T-helper 17 cell (primary cell): Measurements from ENCODE around the gene GPR158. TPM values are rescaled to one million over a fixed set of nuclear protein-coding genes. Genes with fewer than 3 reads are reported as not detected.

ENCODE experiments used
- ATAC-seq: fragments of 150-1000 bp; cut with Tn5 transposase; 2 replicates; pipeline ENCODE4 v1.10.0; 2021; ENCODE audit warnings: mild to moderate bottlenecking, moderate library complexity
- DNase-seq, 3 donors: peaks; one replicate each; pipeline versions ENCODE4 v3.0.0 to v3.0.0-alpha.2; 2020 to 2021
- H3K9me3 ChIP-seq: one replicate; pipeline ENCODE4 v1.7.0; 2013; ENCODE audit warnings: low read length, mild to moderate bottlenecking; ENCODE audit not compliant: control insufficient read depth, poor library complexity, severe bottlenecking
- H3K27ac Mint-ChIP-seq: one replicate; pipeline ENCODE4 v1.8.0; 2022; ENCODE audit warnings: mild to moderate bottlenecking, moderate library complexity, mixed read lengths
- H3K27me3 Mint-ChIP-seq: one replicate; pipeline ENCODE4 v1.8.0; 2022; ENCODE audit warnings: mixed read lengths
- H3K36me3 Mint-ChIP-seq: one replicate; pipeline ENCODE4 v1.8.0; 2022; ENCODE audit warnings: low read depth, mixed read lengths
- H3K4me1 Mint-ChIP-seq: one replicate; pipeline ENCODE4 v1.8.0; 2022; ENCODE audit warnings: mild to moderate bottlenecking, mixed read lengths
- H3K4me3 Mint-ChIP-seq: one replicate; pipeline ENCODE4 v1.8.0; 2022; ENCODE audit warnings: mild to moderate bottlenecking, moderate library complexity, mixed read lengths
- total RNA-seq, 4 donors: library from RNA in 2 of 4; stranded (reverse) in 2 of 4; gene quantifications; one replicate each; pipeline ENCODE4 v1.2.3 and lab custom pipeline; 2022 to 2026

Gene GPR158
- total RNA-seq, 2 donors from 2014 or later: not detected

GRCh38 chr10:25564351-25564750 is 389.6 kb downstream of the GPR158 start:
- H3K27me3 Mint-ChIP-seq: no peaks in the 10 kb centered on the region
- DNase-seq: no peak
- H3K9me3 ChIP-seq: no peaks in the 10 kb centered on the region
- no peaks in the 10 kb centered on the region for H3K4me1 Mint-ChIP-seq
- H3K27ac Mint-ChIP-seq: no peak overlapping the region
- no peaks in the 10 kb centered on the region for H3K36me3 Mint-ChIP-seq
- no peak for ATAC-seq
- H3K4me3 Mint-ChIP-seq: no peak overlapping the region

DNA sequence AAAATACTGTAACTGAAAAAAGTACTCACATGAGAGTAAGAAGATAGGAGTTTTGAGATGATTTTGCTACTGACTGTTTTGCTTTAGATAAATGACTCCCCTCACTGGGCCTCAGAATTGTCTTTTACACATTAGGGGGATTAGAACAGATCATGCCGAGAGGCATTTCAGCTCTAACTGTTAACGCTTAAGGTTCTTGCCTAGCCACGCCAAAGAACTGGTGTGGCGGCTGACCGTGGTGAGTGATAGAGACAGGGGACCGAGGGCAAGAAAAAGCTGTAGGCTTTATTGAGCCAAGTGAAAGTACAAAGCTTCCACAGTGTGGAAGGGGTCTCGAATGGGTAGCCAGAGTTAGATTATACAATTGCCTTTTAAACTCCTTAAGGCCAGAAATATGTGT is 390.8 kb downstream of the GPR158 start:
- Mint-ChIP-seq H3K4me3 (no peak overlapping the region), H3K36me3 (no peaks in the 10 kb centered on the region), H3K27me3 (no peaks in the 10 kb centered on the region), H3K27ac (no peak overlapping the region), H3K4me1 (no peaks in the 10 kb centered on the region)
- DNase-seq (no peak), ATAC-seq (no peak)
- H3K9me3 ChIP-seq: no peaks in the 10 kb centered on the region

DNA sequence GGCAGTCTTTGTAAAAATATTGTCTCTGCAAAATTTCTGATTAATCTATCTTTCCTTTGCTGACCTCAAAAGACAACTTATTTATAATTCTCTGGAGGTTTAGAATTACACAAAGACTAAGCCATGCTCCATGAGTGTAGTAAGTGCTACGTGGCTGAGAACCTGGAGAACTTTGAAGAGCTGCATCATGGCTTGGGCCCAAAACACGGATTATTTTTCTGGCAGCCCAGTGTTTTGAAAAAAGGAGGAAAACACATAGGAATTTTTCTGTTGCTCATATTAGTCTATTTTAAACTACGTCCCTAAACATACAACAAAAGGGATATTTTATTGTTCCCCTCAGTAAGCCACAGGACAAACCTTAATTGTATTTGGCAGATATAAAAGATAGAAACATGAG is 398.5 kb downstream of the GPR158 start:
- H3K36me3 Mint-ChIP-seq: no peaks in the 10 kb centered on the region
- ATAC-seq: no peak
- no peaks in the 10 kb centered on the region for H3K9me3 ChIP-seq
- no peak overlapping the region for H3K4me3 Mint-ChIP-seq
- no peaks in the 10 kb centered on the region for H3K4me1 Mint-ChIP-seq
- no peak for DNase-seq
- no peak overlapping the region for H3K27ac Mint-ChIP-seq
- H3K27me3 Mint-ChIP-seq: no peaks in the 10 kb centered on the region

DNA sequence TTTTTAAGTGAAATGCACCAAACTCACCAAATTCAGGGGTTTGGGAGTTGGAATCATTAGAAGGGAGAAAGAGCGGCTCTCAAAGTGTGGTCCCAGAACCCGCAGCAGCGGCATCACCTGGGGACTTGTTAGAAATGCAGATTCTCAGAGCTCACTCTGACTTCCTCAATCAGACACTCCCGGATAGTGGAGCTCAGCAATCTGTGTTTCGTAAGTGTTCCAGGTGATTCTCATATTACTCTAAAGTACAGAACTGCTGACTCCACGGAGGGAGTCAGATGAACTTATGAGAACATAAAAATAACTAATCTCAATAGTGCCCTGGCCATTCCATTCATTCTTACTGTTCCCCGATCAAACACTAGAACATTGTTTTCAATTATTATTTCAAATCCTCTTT is 400.5 kb downstream of the GPR158 start:
- H3K9me3 ChIP-seq: no peaks in the 10 kb centered on the region
- Mint-ChIP-seq H3K27me3 (no peaks in the 10 kb centered on the region), H3K4me1 (no peaks in the 10 kb centered on the region), H3K4me3 (no peak overlapping the region), H3K36me3 (no peaks in the 10 kb centered on the region), H3K27ac (no peak overlapping the region)
- ATAC-seq (no peak), DNase-seq (no peak)

- H3K4me1 Mint-ChIP-seq: no peaks in the 10 kb centered on the region
- no peak overlapping the region for H3K27ac Mint-ChIP-seq
Measured at GRCh38 chr10:25578061-25578460, 403.3 kb downstream of the GPR158 start.

GRCh38 chr10:25582961-25583360 is 408.2 kb downstream of the GPR158 start:
- Mint-ChIP-seq H3K36me3 (no peaks in the 10 kb centered on the region), H3K27me3 (no peaks in the 10 kb centered on the region), H3K4me1 (no peaks in the 10 kb centered on the region), H3K4me3 (no peak overlapping the region), H3K27ac (no peak overlapping the region)
- DNase-seq (no peak), ATAC-seq (no peak)
- H3K9me3 ChIP-seq: no peaks in the 10 kb centered on the region

More at GRCh38 chr10:25578061-25578460, 403.3 kb downstream of the GPR158 start:
- ATAC-seq (no peak), DNase-seq (no peak)
- Mint-ChIP-seq H3K36me3 (no peaks in the 10 kb centered on the region), H3K27me3 (no peaks in the 10 kb centered on the region), H3K4me3 (no peak overlapping the region)
- H3K9me3 ChIP-seq: no peaks in the 10 kb centered on the region

DNA sequence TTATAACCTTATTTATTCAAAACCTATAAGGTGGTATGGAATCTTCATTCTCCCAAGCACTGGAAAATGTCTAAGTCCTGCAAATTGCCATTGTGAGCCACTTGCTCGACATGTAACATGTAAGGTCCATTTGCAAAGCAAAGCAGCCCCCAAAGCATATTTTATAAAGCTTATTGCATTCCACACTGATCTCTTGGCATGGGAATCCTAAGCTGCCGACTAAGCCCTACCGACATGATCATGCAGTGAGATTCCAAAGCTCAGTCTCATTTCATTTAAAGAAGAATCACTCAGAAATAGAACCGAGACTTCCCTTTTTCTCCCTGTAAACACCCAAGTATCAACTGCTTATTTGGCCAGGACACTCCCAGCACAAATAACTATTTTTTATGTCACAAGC is 425.9 kb downstream of the GPR158 start:
- ATAC-seq: no peak
- DNase-seq: no peak
- no peaks in the 10 kb centered on the region for H3K9me3 ChIP-seq
- Mint-ChIP-seq H3K4me3 (no peak overlapping the region), H3K4me1 (no peaks in the 10 kb centered on the region), H3K27me3 (no peaks in the 10 kb centered on the region), H3K36me3 (no peaks in the 10 kb centered on the region), H3K27ac (no peak overlapping the region)

DNA sequence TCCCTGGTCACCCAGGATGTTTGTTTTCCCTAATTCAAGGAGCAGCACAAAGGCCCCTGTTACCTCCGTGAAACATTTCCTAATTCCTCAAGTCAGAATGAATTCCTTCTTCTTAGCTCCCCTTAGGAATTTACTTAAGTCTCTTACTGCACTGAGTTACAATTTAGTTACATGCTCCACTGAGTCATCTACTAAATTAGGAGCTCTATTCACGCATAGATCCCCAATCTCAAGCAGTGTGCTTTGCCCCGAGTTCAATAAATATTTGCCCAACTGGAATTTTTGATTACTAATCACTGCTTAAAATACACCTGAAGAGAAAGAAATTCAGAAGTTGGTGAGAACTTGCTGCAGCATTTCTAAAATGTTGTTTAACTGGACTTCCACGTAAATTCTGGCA is 429.8 kb downstream of the GPR158 start:
- Mint-ChIP-seq H3K4me1 (no peaks in the 10 kb centered on the region), H3K27ac (no peak overlapping the region), H3K36me3 (no peaks in the 10 kb centered on the region), H3K4me3 (no peak overlapping the region), H3K27me3 (no peaks in the 10 kb centered on the region)
- H3K9me3 ChIP-seq: no peaks in the 10 kb centered on the region
- no peak for ATAC-seq
- DNase-seq: no peak

GRCh38 chr10:25614652-25615051 is 439.9 kb downstream of the GPR158 start:
- ATAC-seq: no peak

GRCh38 chr10:25615926-25616325 is 441.1 kb downstream of the GPR158 start:
- no peaks in the 10 kb centered on the region for H3K9me3 ChIP-seq
- no peaks in the 10 kb centered on the region for H3K36me3 Mint-ChIP-seq
- no peaks in the 10 kb centered on the region for H3K4me1 Mint-ChIP-seq
- no peak overlapping the region for H3K4me3 Mint-ChIP-seq
- ATAC-seq: no peak
- H3K27me3 Mint-ChIP-seq: no peaks in the 10 kb centered on the region
- no peak for DNase-seq
- H3K27ac Mint-ChIP-seq: no peak overlapping the region

More at GRCh38 chr10:25614652-25615051, 439.9 kb downstream of the GPR158 start:
- H3K4me1 Mint-ChIP-seq: no peaks in the 10 kb centered on the region
- no peaks in the 10 kb centered on the region for H3K9me3 ChIP-seq
- no peaks in the 10 kb centered on the region for H3K27me3 Mint-ChIP-seq
- no peak overlapping the region for H3K4me3 Mint-ChIP-seq
- H3K36me3 Mint-ChIP-seq: no peaks in the 10 kb centered on the region
- no peak overlapping the region for H3K27ac Mint-ChIP-seq
- no peak for DNase-seq

DNA sequence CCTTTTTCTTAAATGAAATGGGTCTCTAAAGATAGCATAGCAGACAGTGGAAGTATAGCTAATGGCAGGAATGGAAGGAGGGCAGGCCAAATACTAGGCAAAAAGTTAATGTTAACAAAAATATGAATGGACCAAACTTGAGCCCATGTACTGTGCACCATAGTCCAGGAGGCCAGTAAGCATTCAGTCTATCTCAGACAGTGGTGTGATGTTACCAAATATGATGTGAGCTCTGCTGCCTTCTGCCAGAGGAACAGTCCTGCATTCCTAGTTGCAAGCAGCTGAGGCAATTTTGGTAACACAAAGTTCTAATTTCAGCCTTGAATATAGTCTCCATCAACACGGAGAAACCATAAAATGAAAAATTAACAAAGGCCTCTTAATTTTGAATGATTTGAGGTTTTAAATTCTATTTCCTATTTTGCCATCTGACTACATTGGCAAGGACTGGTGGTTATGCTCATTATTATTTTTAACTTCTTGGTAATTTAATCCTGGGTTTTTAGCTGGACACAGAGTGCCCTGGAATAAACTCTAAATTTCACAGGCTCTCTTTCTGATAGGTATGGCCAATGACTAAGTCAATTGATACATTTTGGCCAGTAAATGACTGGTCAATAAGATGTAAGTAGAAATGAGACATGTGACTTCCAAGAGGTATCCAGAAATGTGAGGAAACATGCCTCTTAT is 442.2 kb downstream of the GPR158 start:
- Mint-ChIP-seq H3K36me3 (no peaks in the 10 kb centered on the region), H3K4me3 (no peak overlapping the region), H3K27me3 (no peaks in the 10 kb centered on the region), H3K4me1 (no peaks in the 10 kb centered on the region), H3K27ac (no peak overlapping the region)
- DNase-seq (no peak), ATAC-seq (no peak)
- H3K9me3 ChIP-seq: no peaks in the 10 kb centered on the region

DNA sequence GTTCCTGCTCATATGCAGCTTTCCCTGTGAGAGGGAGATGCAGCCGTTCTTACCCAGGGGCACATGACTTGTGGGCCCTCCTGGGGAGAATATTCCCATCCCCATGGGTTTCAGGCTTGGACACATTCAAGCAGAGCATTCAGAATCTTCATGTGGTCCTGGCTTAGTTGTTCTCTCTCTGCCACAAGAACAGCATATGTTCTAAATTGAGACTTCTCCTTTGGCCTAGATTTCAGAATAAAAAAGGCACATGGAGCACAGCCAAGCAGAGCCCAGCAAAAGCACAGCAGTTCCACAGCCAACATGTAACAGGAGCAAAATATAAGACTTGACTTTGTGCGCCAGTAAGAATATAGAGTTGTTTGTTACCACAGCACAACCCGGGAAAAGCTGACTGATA is 452.8 kb downstream of the GPR158 start:
- ATAC-seq (no peak), DNase-seq (no peak)
- no peaks in the 10 kb centered on the region for H3K36me3 Mint-ChIP-seq
- H3K9me3 ChIP-seq: no peaks in the 10 kb centered on the region
- H3K27me3 Mint-ChIP-seq: no peaks in the 10 kb centered on the region
- H3K4me1 Mint-ChIP-seq: no peaks in the 10 kb centered on the region
- no peak overlapping the region for H3K27ac Mint-ChIP-seq
- H3K4me3 Mint-ChIP-seq: no peak overlapping the region

- H3K9me3 ChIP-seq: no peaks in the 10 kb centered on the region
- DNase-seq (no peak), ATAC-seq (no peak)
- H3K4me1 Mint-ChIP-seq: no peaks in the 10 kb centered on the region
- H3K4me3 Mint-ChIP-seq: no peak overlapping the region
- no peaks in the 10 kb centered on the region for H3K27me3 Mint-ChIP-seq
- no peak overlapping the region for H3K27ac Mint-ChIP-seq
- no peaks in the 10 kb centered on the region for H3K36me3 Mint-ChIP-seq
Measured at GRCh38 chr10:25629333-25629732, 454.5 kb downstream of the GPR158 start.

- no peak overlapping the region for H3K27ac Mint-ChIP-seq
- ATAC-seq (no peak), DNase-seq (no peak)
- no peaks in the 10 kb centered on the region for H3K36me3 Mint-ChIP-seq
- H3K4me3 Mint-ChIP-seq: peak overlapping the region; percentile 2
- no peaks in the 10 kb centered on the region for H3K9me3 ChIP-seq
- H3K27me3 Mint-ChIP-seq: no peaks in the 10 kb centered on the region
- H3K4me1 Mint-ChIP-seq: no peaks in the 10 kb centered on the region
Measured at GRCh38 chr10:25631471-25631870, 456.7 kb downstream of the GPR158 start.
